Retinal pigment epithelial cell (primary cell): ENCODE measurements around the gene SLC6A3.

ENCODE experiments used
- DNase-seq: peaks from one replicate; pipeline ENCODE4 v3.0.0-alpha.2; 2010; ENCODE audit warnings: low read depth
- H3K4me3 ChIP-seq: 2 replicates; pipeline ENCODE4 v1.5.1; 2011; ENCODE audit warnings: mild to moderate bottlenecking, low read length, control low read depth, moderate library complexity
- CTCF ChIP-seq: conservative IDR thresholded peaks from 2 replicates; pipeline ENCODE4 v1.5.1; 2011; ENCODE audit warnings: low read depth, low read length, control low read depth, inconsistent platforms

The SLC6A3 gene

DNA sequence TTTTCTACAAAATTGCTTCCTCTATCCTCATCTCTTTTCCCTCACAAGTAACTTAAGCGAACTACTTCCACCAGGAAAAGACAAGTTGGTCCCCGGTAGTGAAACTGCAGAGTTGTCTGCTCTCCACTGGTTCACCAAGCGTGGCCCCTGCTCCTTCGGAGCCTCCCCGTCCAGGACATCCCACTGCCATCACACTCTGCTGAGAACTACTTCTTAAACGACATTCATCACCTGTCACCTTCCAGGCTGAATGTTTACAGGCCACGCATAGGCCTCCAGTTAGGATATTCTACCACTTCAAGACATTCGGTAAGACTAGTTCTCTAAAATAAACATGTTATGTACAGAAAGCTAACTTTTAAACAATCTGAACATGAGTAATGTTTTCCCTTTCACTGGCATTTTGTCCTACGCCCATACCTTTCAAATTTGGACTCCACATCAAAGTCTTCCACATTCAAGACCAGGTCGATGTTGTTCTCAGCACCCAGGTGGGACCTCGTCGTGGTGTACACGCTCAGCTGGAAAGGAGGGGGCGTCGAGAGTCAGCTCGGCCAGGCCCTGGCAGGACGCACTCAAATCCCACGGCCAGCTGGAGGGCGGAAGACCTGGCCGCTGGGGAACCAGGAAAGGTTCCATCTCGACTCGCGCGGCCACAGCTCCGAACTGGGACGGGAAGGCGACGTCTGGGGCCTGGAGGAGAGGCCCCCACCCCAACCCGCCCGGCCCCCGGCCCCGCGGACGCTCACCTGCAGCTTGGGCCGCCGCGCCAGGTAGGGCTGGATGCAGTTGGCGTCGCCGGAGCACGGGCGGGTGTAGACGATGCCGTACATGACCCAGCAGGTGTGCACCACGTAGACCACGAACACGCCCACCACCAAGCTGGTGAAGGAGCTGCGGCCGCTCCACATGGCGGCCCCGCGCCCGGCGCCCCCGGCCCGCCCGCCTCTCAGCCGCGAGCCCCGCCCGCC lies 101.0 kb downstream of the SLC6A3 start:
- no peak for DNase-seq
- no peak for TF ChIP-seq CTCF
- H3K4me3 ChIP-seq, result peak overlapping the region; percentile 68

DNA sequence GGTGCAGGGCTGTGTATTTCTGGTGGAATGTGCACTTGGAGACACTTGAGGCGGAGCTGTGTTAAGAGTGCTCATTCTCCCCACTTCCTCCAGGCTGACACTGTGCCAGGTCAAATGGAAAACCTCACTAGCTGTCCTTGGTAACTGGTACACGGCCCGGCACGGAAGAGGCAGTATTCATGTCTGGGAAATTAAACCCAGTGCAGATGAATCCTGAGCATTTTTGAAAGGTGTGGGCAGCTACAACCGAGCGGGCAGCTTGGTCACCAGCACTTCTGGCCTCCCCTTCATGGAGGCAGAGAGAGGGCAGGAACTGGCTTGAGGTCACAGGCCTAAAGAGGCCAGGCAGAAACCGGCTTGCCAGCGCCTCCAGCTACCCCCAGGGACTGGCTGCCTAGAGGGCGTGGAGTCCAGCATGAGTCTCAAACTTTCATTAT lies 101.9 kb downstream of the SLC6A3 start:
- no peak for TF ChIP-seq CTCF
- no peak for DNase-seq
- no peak overlapping the region for H3K4me3 ChIP-seq
